ENCODE results near the gene LAMP1. TPM values are rescaled to one million over a fixed set of nuclear protein-coding genes. Genes with fewer than 3 reads are reported as not detected.

Gene LAMP1
- total RNA-seq, 1 donor: 216 TPM

GRCh38 chr13:113359571-113359970, 62.5 kb downstream of the LAMP1 start:
- Histone ChIP-seq H4K20me1 (ENCODE audit: insufficient read depth, low read length) (no peaks in the 10 kb centered on the region), H3K27ac (ENCODE audit: low read depth, low read length) (no peak overlapping the region), H3K4me3 (ENCODE audit: insufficient read depth, low read length) (no peak overlapping the region), H3K27me3 (ENCODE audit: insufficient read depth, low read length) (peaks cover 25% of the 10 kb centered on the region), H2AFZ (ENCODE audit: low read length) (no peak overlapping the region), H3K4me1 (ENCODE audit: insufficient read depth, low read length) (no peaks in the 10 kb centered on the region), H3K36me3 (ENCODE audit: insufficient read depth, low read length) (no peaks in the 10 kb centered on the region), H3K4me2 (ENCODE audit: insufficient read depth, low read length) (no peak overlapping the region), H3K9me3 (ENCODE audit: low read depth, low read length) (no peaks in the 10 kb centered on the region), H3K79me2 (ENCODE audit: insufficient read depth, low read length) (no peaks in the 10 kb centered on the region)
- peak; percentile 44 for DNase-seq (ENCODE audit: insufficient read length, low spot score, missing footprints)
- TF ChIP-seq, protein P1, sequence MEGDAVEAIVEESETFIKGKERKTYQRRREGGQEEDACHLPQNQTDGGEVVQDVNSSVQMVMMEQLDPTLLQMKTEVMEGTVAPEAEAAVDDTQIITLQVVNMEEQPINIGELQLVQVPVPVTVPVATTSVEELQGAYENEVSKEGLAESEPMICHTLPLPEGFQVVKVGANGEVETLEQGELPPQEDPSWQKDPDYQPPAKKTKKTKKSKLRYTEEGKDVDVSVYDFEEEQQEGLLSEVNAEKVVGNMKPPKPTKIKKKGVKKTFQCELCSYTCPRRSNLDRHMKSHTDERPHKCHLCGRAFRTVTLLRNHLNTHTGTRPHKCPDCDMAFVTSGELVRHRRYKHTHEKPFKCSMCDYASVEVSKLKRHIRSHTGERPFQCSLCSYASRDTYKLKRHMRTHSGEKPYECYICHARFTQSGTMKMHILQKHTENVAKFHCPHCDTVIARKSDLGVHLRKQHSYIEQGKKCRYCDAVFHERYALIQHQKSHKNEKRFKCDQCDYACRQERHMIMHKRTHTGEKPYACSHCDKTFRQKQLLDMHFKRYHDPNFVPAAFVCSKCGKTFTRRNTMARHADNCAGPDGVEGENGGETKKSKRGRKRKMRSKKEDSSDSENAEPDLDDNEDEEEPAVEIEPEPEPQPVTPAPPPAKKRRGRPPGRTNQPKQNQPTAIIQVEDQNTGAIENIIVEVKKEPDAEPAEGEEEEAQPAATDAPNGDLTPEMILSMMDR (IDR thresholded peaks at IDR 0.05; ENCODE audit: extremely low read depth, low read depth, low read length): no peak

DNA sequence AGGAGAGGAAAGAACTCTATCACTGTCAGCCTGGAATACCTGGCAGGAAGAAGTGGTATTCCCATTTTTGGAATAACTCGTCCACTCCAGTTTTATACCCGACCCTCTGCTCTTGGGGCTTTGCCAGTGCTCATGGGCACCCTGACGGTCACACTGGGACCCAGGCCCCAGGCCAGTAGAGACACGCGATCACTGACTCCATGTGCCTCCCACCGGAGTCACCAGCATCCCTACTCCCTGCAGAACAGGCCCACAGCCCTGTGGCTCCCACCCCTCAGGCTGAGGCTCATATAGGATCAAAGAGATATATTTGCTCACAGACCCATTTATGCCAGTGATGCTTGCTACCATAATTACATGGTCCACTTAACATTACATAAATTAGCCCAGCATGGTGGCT, 63.4 kb downstream of the LAMP1 start:
- Histone ChIP-seq H3K27me3 (ENCODE audit: insufficient read depth, low read length) (peaks cover 25% of the 10 kb centered on the region), H3K4me2 (ENCODE audit: insufficient read depth, low read length) (no peak overlapping the region), H3K79me2 (ENCODE audit: insufficient read depth, low read length) (no peaks in the 10 kb centered on the region), H3K27ac (ENCODE audit: low read depth, low read length) (no peak overlapping the region), H3K4me3 (ENCODE audit: insufficient read depth, low read length) (no peak overlapping the region), H2AFZ (ENCODE audit: low read length) (no peak overlapping the region), H3K36me3 (ENCODE audit: insufficient read depth, low read length) (no peaks in the 10 kb centered on the region), H4K20me1 (ENCODE audit: insufficient read depth, low read length) (no peaks in the 10 kb centered on the region), H3K9me3 (ENCODE audit: low read depth, low read length) (no peaks in the 10 kb centered on the region), H3K4me1 (ENCODE audit: insufficient read depth, low read length) (no peaks in the 10 kb centered on the region)
- no peak for DNase-seq (ENCODE audit: insufficient read length, low spot score, missing footprints)
- TF ChIP-seq, protein P1 (IDR thresholded peaks at IDR 0.05; ENCODE audit: extremely low read depth, low read depth, low read length): no peak

DNA sequence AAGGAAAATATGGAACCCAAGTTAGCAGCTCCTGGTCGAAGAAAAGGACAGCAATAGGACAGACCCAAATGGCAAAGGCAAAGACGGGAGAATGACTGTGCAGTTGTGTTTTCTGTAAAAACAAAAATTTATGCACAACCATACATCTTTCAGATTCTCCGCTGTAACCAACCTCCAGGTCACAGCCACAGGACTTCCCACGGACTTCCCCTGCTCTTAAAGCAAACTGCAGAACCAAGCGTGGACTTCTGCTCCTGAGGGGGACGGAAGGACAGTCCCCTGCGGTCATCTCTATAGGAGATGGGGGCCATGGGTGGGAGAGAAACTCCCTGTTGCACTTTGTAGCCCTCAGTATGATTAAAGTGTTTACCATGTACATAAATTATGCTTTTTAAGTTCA, 64.4 kb downstream of the LAMP1 start:
- Histone ChIP-seq H3K4me3 (ENCODE audit: insufficient read depth, low read length) (no peak overlapping the region), H2AFZ (ENCODE audit: low read length) (no peak overlapping the region), H3K36me3 (ENCODE audit: insufficient read depth, low read length) (no peaks in the 10 kb centered on the region), H3K79me2 (ENCODE audit: insufficient read depth, low read length) (no peaks in the 10 kb centered on the region), H4K20me1 (ENCODE audit: insufficient read depth, low read length) (no peaks in the 10 kb centered on the region), H3K27me3 (ENCODE audit: insufficient read depth, low read length) (peaks cover 25% of the 10 kb centered on the region), H3K27ac (ENCODE audit: low read depth, low read length) (no peak overlapping the region), H3K4me1 (ENCODE audit: insufficient read depth, low read length) (no peaks in the 10 kb centered on the region), H3K4me2 (ENCODE audit: insufficient read depth, low read length) (no peak overlapping the region), H3K9me3 (ENCODE audit: low read depth, low read length) (no peaks in the 10 kb centered on the region)
- DNase-seq (ENCODE audit: insufficient read length, low spot score, missing footprints): peak; percentile 73
- TF ChIP-seq, protein P1 (IDR thresholded peaks at IDR 0.05; ENCODE audit: extremely low read depth, low read depth, low read length): no peak

DNA sequence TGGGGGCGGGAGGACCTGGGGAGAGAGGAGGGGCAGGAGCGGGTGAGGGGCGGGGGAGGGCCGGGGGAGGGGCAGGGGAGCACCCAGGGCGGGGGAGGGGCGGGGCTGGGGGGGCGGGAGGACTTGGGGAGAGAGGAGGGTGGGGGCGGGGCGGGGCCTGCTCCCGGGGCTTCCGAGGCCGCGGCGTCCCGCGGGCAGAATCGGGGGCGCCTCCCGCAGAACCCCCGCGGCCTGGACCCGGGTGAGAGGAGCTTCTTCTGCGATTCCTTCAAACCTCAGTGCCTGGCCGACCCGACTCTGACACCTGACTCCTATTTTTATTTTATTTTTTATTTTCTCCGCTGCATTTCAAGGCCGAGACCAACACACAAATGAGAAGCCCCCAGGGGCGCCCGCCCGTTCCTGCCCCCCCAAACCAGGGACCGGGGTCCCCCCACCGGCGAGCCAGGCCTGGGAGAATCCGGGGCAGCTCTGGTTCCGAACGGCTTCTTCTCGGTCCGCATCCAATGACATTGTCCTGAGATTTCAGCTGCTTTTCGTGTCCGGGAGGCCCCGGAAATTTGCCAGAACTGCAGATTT, 67.4 kb downstream of the LAMP1 start:
- no peaks in the 10 kb centered on the region for H4K20me1 ChIP-seq (ENCODE audit: insufficient read depth, low read length)
- H3K9me3 ChIP-seq (ENCODE audit: low read depth, low read length): no peaks in the 10 kb centered on the region
- no peaks in the 10 kb centered on the region for H3K36me3 ChIP-seq (ENCODE audit: insufficient read depth, low read length)
- no peak overlapping the region for H3K4me2 ChIP-seq (ENCODE audit: insufficient read depth, low read length)
- H3K4me3 ChIP-seq (ENCODE audit: insufficient read depth, low read length): no peak overlapping the region
- H3K4me1 ChIP-seq (ENCODE audit: insufficient read depth, low read length): no peaks in the 10 kb centered on the region
- H3K79me2 ChIP-seq (ENCODE audit: insufficient read depth, low read length): no peaks in the 10 kb centered on the region
- peak; percentile 91 for DNase-seq (ENCODE audit: insufficient read length, low spot score, missing footprints)
- H2AFZ ChIP-seq (ENCODE audit: low read length): no peak overlapping the region
- peaks cover 25% of the 10 kb centered on the region for H3K27me3 ChIP-seq (ENCODE audit: insufficient read depth, low read length)
- TF ChIP-seq, protein P1 (IDR thresholded peaks at IDR 0.05; ENCODE audit: extremely low read depth, low read depth, low read length): no peak
- H3K27ac ChIP-seq (ENCODE audit: low read depth, low read length): no peak overlapping the region

Data from osteoblast (primary cell).